Uterus (tissue), 4 donors: ENCODE measurements around the gene FAR1. TPM values are rescaled to one million over a fixed set of nuclear protein-coding genes. Genes with fewer than 3 reads are reported as not detected.
"Not testable (repeated sequence)": the region's sequence is repeated elsewhere in the genome, so short reads cannot be mapped to it uniquely, and the experiment has no call there.

Source experiments
- DNase-seq, 2 donors: peaks; one replicate each; pipeline ENCODE4 v3.0.0-alpha.2; 2019 to 2020
- H3K27ac ChIP-seq, 2 donors: fragments of 200-600 bp; sonication (generic); 1 replicate in 1 of 2; 2 replicates in 1 of 2; pipeline ENCODE4 v1.5.1; 2016 to 2018
- H3K27me3 ChIP-seq, 2 donors: fragments of 200-600 bp; sonication (generic); one replicate each; pipeline ENCODE4 v1.5.1; 2018 to 2019; ENCODE audit warnings: control low read depth in 1 of 2
- H3K36me3 ChIP-seq, 2 donors: fragments of 200-600 bp; sonication (generic); one replicate each; pipeline ENCODE4 v1.5.1; 2019; ENCODE audit warnings: control low read depth in 1 of 2
- H3K4me1 ChIP-seq, 2 donors: fragments of 200-600 bp; sonication (generic); one replicate each; pipeline ENCODE4 v1.5.1; 2018 to 2019; ENCODE audit warnings: control low read depth in 1 of 2
- H3K4me3 ChIP-seq, 2 donors: fragments of 200-600 bp; sonication (generic); 1 replicate in 1 of 2; 2 replicates in 1 of 2; pipeline ENCODE4 v1.5.1; 2018 to 2019; ENCODE audit warnings: mild to moderate bottlenecking in 1 of 2
- H3K9me3 ChIP-seq, 2 donors: fragments of 200-600 bp; sonication (generic); one replicate each; pipeline ENCODE4 v1.5.1; 2019; ENCODE audit warnings: control low read depth in 1 of 2
- POLR2A ChIP-seq, 2 donors: fragments of 450-650 bp; IDR thresholded peaks; one replicate each; pipeline ENCODE4 v1.6.1; 2016; ENCODE audit warnings: antibody characterized with exemption in 2 of 2, mild to moderate bottlenecking in 1 of 2, moderate library complexity in 1 of 2
- intact Hi-C: fragments of 100-400 bp; cut with DNase I; formaldehyde crosslinking; loops from one replicate; pipeline ENCODE4 v1.15.1; 2023; ENCODE audit warnings: low total_unique reads
- total RNA-seq, 4 donors: library from RNA; depleted of rRNA in 3 of 4; stranded (reverse); fragments of >200 nt in 3 of 4; gene quantifications; one replicate each; pipeline versions ENCODE4 v1.1.0 to v1.2.4, GENCODE V29; 2014 to 2023
- TF ChIP-seq, protein P1 (sequence below), 4 experiments: fragments of 200-600 bp in 2 of 4; fragments of 450-650 bp in 2 of 4; sonication (generic) in 2 of 4; IDR thresholded peaks; one replicate each; pipeline ENCODE4 v1.5.1; 2016 to 2019; ENCODE audit warnings: antibody characterized with exemption in 4 of 4, mild to moderate bottlenecking in 2 of 4, moderate library complexity in 1 of 4
- donor health status: DM: yes; HTN: yes; CAD: no.

The FAR1 gene
- total RNA-seq, 4 donors from 2014 or later = 34.8 to 148 (median 69.5) TPM

DNA sequence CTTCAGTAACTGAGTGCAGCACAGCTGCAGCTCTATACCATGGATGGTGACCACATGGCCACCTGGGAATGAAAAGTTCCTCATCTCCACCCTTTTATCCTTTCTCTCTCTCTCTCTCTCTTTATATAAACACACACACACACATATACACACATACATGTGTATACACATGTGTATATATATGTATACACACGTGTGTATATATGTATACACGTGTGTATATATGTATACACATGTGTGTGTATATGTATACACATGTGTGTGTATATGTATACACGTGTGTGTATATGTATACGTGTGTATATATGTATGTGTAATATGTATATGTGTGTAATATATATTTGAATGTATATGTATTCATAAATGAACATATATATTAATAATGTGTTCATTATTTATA is 18.8 kb upstream of the FAR1 start:
- no peaks in the 10 kb centered on the region for H3K9me3 ChIP-seq
- H3K27ac ChIP-seq = no peak overlapping the region
- TF ChIP-seq POLR2A (IDR thresholded peaks at IDR 0.05) = no peak
- TF ChIP-seq, protein P1, sequence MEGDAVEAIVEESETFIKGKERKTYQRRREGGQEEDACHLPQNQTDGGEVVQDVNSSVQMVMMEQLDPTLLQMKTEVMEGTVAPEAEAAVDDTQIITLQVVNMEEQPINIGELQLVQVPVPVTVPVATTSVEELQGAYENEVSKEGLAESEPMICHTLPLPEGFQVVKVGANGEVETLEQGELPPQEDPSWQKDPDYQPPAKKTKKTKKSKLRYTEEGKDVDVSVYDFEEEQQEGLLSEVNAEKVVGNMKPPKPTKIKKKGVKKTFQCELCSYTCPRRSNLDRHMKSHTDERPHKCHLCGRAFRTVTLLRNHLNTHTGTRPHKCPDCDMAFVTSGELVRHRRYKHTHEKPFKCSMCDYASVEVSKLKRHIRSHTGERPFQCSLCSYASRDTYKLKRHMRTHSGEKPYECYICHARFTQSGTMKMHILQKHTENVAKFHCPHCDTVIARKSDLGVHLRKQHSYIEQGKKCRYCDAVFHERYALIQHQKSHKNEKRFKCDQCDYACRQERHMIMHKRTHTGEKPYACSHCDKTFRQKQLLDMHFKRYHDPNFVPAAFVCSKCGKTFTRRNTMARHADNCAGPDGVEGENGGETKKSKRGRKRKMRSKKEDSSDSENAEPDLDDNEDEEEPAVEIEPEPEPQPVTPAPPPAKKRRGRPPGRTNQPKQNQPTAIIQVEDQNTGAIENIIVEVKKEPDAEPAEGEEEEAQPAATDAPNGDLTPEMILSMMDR (IDR thresholded peaks at IDR 0.05) = no peak
- H3K4me1 ChIP-seq = no peaks in the 10 kb centered on the region
- DNase-seq = no peak
- H3K36me3 ChIP-seq = no peaks in the 10 kb centered on the region
- intact Hi-C loops = no loop called here
- H3K27me3 ChIP-seq = no peaks in the 10 kb centered on the region
- no peak overlapping the region for H3K4me3 ChIP-seq

DNA sequence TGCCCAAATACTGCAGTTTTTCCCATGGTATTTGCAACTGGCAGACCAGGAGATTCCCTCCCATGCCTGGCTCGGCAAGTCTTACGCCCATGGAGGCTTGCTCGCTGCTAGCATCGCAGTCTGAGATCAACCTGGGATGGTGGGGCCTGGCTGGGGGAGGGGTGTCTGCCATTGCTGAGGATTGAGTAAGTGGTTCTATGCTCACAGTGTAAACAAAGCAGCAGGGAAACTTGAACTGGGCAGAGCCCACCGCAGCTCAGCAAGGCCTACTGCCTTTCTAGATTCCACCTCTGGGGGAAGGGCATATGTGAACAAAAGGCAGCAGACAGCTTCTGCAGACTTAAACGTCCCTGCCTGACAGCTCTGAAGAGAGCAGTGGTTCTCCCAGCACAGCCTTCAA is 17.0 kb upstream of the FAR1 start:
- H3K36me3 ChIP-seq, H3K4me1 ChIP-seq, H3K27me3 ChIP-seq, H3K27ac ChIP-seq, DNase-seq, H3K4me3 ChIP-seq, H3K9me3 ChIP-seq, intact Hi-C loops: not testable (repeated sequence)

DNA sequence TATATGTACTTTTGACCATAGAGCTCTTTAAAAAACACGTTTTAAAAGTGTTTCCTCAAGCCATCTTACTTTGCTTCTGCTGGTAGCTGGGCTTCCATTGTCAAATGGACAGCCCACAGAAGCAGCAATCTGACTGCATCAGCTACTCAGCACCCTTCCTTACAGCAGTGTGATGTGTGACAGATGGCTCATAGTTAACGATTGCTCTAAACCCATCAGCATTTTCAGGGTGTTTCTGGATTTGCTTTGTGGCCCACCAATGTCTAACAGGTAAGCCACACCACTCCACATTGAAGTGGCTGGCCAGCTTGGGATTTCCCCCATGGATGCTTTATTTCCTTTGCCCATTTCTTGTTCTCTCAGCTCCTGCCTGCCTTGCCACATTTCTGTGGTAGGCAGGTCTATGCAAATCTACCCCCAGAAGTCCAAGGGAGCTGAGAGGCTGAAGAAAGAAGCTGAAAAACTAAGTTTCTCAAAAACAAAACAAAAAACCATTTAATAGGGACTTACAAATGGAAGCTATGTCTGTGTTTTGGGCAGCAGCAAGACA is 7.3 kb upstream of the FAR1 start:
- DNase-seq = no peak
- intact Hi-C loops = no loop called here
- TF ChIP-seq POLR2A (IDR thresholded peaks at IDR 0.05) = no peak
- TF ChIP-seq, protein P1 (IDR thresholded peaks at IDR 0.05) = no peak
- no peak overlapping the region for H3K4me3 ChIP-seq
- H3K9me3 ChIP-seq = peaks cover 0 to 6% of the 10 kb centered on the region in 2 donors
- H3K36me3 ChIP-seq = no peaks in the 10 kb centered on the region
- no peaks in the 10 kb centered on the region for H3K4me1 ChIP-seq
- H3K27ac ChIP-seq = no peak overlapping the region
- H3K27me3 ChIP-seq = no peaks in the 10 kb centered on the region

DNA sequence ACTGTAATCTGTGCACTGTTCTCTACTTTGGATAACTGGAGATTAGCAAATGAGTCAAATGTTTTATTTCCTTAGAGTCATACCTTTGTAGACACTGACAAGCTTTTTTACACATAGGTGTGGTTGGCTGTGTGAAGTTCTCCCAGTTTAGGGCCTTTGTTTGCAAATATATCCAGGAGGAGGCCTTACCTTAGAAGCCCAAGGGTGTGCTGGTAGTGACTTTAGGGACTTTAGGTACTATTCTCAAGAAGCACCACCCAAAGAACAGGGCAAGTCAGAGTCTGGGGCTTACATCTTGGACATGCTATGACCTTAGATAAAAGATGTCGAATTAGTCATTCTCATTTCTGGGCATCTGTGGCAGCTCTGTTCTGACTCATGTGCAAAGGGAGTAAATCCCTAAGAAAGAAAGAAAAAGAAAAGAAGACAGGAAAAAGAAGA is 4.8 kb upstream of the FAR1 start:
- peaks cover 0 to 6% of the 10 kb centered on the region in 2 donors for H3K9me3 ChIP-seq
- no peaks in the 10 kb centered on the region for H3K27me3 ChIP-seq
- no peaks in the 10 kb centered on the region for H3K36me3 ChIP-seq
- H3K4me1 ChIP-seq = no peaks in the 10 kb centered on the region
- no peak overlapping the region for H3K4me3 ChIP-seq
- no peak overlapping the region for H3K27ac ChIP-seq
- no peak for TF ChIP-seq POLR2A (IDR thresholded peaks at IDR 0.05)
- TF ChIP-seq, protein P1 (IDR thresholded peaks at IDR 0.05) = no peak
- intact Hi-C loops = no loop called here
- DNase-seq = no peak

DNA sequence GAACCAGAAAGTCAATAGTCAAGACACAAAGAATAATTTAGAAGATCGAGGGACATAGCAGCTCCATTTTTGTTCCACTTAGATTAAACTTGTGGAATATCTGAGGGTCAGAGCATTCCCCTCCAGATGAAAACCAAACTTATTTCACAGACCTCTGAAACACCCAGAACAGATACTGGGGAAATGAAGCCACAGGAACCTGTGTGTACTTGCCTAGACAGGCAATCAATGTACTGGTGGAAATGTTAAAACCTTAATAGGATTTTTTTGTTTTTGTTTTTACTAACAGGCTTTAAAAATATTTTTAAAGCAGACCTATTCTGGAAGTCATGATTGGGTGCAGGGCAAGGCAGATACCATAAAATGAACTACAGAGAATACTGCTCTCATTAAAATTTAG is 4.1 kb upstream of the FAR1 start:
- H3K36me3 ChIP-seq = no peaks in the 10 kb centered on the region
- no peak for TF ChIP-seq POLR2A (IDR thresholded peaks at IDR 0.05)
- TF ChIP-seq, protein P1 (IDR thresholded peaks at IDR 0.05) = no peak
- intact Hi-C loops = no loop called here
- H3K4me1 ChIP-seq = no peaks in the 10 kb centered on the region
- DNase-seq = no peak
- peaks cover 0 to 4% of the 10 kb centered on the region in 2 donors for H3K9me3 ChIP-seq
- H3K27ac ChIP-seq = no peak overlapping the region
- H3K4me3 ChIP-seq = no peak overlapping the region
- no peaks in the 10 kb centered on the region for H3K27me3 ChIP-seq

DNA sequence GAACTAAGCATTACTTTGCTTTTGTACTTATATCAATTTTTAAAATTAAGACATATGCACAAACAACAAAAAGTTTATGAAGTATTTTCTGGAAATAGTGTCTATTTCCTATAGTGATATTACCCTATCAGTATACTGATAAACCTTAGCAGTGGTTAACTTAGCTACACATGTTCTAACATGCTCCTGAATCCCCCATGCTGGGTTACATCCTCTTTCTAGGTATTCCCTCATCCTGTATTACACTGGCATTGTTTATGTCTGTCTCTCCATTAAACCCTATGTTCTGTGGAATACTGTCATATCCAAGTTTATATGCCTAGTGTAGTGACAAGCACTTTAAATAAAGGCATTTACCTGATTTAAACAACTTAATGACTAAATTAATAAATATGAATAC is 1.8 kb upstream of the FAR1 start:
- H3K36me3 ChIP-seq = no peaks in the 10 kb centered on the region
- intact Hi-C loops = no loop called here

More for the DNA sequence above, 1.8 kb upstream of the FAR1 start:
- TF ChIP-seq POLR2A (IDR thresholded peaks at IDR 0.05) = no peak
- TF ChIP-seq, protein P1 (IDR thresholded peaks at IDR 0.05) = no peak
- H3K27me3 ChIP-seq = no peaks in the 10 kb centered on the region
- no peak for DNase-seq
- H3K9me3 ChIP-seq = no peaks in the 10 kb centered on the region
- no peaks in the 10 kb centered on the region for H3K4me1 ChIP-seq
- no peak overlapping the region for H3K4me3 ChIP-seq
- no peak overlapping the region for H3K27ac ChIP-seq
